ENCODE measurements around the gene RIIAD1.

GRCh38 chr1:151705146-151705545 is 16.2 kb upstream of the RIIAD1 start:
- no peak for TF ChIP-seq CTCF (conservative IDR thresholded peaks at IDR 0.05)
- TF ChIP-seq EZH2 (IDR thresholded peaks at IDR 0.05; ENCODE audit: low read depth), result no peak

Data from PC-9 (cell line).